Ectodermal cell (in vitro differentiated cells): ENCODE data around the gene TRIM8.
A peak's percentile ranks its signal among the peaks of the same experiment; 100 is the strongest.

Experiments used
- H3K27ac ChIP-seq: 2 replicates; pipeline ENCODE4 v1.7.0; 2013; ENCODE audit warnings: mild to moderate bottlenecking, low read depth, low read length; ENCODE audit not compliant: insufficient read depth, poor library complexity, severe bottlenecking
- H3K27me3 ChIP-seq: 2 replicates; pipeline ENCODE4 v1.7.0; 2013; ENCODE audit warnings: mild to moderate bottlenecking, low read length; ENCODE audit not compliant: insufficient read depth, control insufficient read depth, poor library complexity, severe bottlenecking
- H3K36me3 ChIP-seq: one replicate; pipeline ENCODE4 v1.7.0; 2013; ENCODE audit warnings: low read length; ENCODE audit not compliant: control insufficient read depth, insufficient read depth
- H3K4me1 ChIP-seq: one replicate; pipeline ENCODE4 v1.7.0; 2013; ENCODE audit warnings: low read length; ENCODE audit not compliant: control insufficient read depth, insufficient read depth
- H3K4me3 ChIP-seq: 2 replicates; pipeline ENCODE4 v1.7.0; 2013; ENCODE audit warnings: low read depth, low read length, control low read depth; ENCODE audit not compliant: insufficient read depth
- H3K9me3 ChIP-seq: 2 replicates; pipeline ENCODE4 v1.7.0; 2013; ENCODE audit warnings: mild to moderate bottlenecking, low read length, moderate library complexity; ENCODE audit not compliant: control insufficient read depth
- WGBS, 2 experiments: methylation state at CpG; one replicate each; pipeline ENCODE4 v1.1.7; 2013; ENCODE audit warnings: missing lambda C conversion rate in 2 of 2; 5-methylcytosine and 5-hydroxymethylcytosine counted together

The TRIM8 gene

DNA sequence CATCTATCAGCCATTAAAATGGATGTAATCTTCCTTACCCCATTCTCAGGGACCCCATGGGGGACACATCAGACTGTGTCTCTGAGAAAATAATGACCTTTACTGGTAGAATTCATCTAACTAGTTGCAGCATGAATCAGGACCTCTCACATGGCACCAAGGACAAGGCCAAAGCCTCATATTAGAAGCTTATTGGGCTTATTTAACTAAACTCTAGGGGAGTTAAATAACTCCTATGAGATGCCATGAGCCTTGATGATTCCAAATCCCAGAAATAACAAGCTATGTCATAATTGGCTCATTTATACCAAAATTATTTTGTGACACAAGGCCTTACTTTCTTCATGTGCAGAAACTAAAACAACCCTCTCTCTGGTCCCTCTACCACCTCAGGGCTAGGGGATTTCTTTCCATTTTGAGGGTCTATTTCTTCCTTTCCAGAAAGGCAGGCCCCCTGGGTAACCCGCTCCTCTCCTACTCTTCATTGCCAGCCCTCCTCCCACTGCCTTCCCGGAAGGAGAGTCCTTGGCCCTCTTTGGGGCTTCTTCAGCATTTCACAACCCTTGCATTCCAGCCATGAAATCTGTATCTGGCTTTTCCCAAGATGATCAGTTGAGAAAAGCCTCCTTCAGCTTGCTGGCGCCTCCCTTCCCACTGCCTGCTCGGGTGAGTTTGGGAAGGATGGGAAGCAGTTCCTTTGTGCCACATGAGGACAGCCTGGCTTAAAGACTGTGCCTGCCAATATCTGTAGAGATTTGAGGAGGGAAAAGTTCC is 41.8 kb upstream of the TRIM8 start:
- WGBS, 2 experiments = 92 to 93% methylated on average over 4 of the region's 4 CpGs
- H3K36me3 ChIP-seq = peaks cover 23% of the 10 kb centered on the region
- H3K4me3 ChIP-seq = no peak overlapping the region
- no peaks in the 10 kb centered on the region for H3K4me1 ChIP-seq
- no peak overlapping the region for H3K27ac ChIP-seq
- H3K27me3 ChIP-seq = no peaks in the 10 kb centered on the region
- no peaks in the 10 kb centered on the region for H3K9me3 ChIP-seq

DNA sequence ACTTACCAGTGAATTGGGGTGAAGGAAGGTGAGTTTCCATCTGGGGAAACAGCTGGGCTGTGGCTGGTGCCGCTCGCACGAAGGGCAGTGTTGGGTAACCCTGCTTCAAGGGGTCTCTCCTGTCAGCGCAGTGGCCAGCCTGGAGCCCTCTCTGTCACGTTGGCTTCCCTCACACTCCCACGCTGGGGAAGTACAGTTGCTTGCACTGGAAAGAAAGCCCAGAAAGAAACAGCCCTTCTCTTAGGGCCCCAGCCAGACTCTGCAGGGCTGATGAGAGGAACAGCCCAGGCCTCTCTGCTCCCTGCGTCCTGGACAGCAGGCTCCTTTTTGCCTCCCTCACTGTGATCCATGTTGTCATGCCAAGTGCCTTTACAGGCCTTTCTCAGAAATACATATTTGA is 40.3 kb upstream of the TRIM8 start:
- Histone ChIP-seq H3K27ac (no peak overlapping the region), H3K4me1 (no peaks in the 10 kb centered on the region), H3K9me3 (no peaks in the 10 kb centered on the region), H3K4me3 (no peak overlapping the region), H3K27me3 (no peaks in the 10 kb centered on the region), H3K36me3 (peaks cover 10% of the 10 kb centered on the region)
- 89 to 91% methylated on average over 7 of the region's 7 CpGs for WGBS, 2 experiments

DNA sequence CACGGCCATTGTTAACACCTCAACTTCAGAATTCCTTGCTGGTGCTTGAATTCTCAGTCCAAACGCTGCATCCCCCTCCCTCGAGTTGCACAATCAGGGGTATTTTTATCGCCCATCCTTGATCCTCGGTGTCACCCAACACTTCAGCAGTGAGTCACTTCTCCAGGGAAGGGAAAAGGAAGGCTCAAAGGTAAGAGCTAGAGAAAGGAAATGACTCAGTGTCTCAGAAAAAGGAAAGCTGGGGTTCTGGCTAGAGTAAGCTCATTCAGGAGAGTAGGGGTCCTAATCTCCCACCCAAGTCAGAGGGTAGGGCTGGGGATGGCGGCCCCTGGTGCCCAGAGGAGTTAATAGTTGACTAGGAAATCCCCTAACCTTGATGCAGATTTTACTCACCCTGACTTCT is 39.8 kb upstream of the TRIM8 start:
- no peak overlapping the region for H3K27ac ChIP-seq

DNA sequence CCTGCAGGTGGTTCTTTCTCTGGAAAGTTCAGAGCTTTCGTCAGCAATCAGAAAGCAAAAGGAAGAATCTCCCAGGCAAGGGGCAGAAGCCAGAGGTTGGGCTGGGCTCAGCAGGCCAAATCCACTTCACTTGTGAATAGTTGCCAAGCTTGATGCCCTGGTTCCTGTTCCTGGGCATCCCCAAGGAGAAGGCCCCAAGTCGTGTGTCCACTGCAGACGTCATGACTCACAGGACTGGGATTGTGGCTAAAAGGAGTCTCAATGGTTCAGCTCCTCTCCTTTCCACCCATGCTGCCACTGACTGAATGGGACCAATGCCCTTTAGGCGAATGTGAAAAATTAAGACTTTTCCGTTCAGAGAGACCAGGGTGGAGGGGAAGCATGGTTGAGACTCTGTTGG is 38.6 kb upstream of the TRIM8 start:
- no peaks in the 10 kb centered on the region for H3K27me3 ChIP-seq
- 90% methylated on average over 5 of the region's 5 CpGs for WGBS, 2 experiments
- no peaks in the 10 kb centered on the region for H3K4me1 ChIP-seq
- H3K4me3 ChIP-seq = no peak overlapping the region
- no peaks in the 10 kb centered on the region for H3K9me3 ChIP-seq
- H3K27ac ChIP-seq = no peak overlapping the region
- peaks cover 4% of the 10 kb centered on the region for H3K36me3 ChIP-seq

More for the DNA sequence above, 39.8 kb upstream of the TRIM8 start:
- no peaks in the 10 kb centered on the region for H3K4me1 ChIP-seq
- H3K36me3 ChIP-seq = peaks cover 6% of the 10 kb centered on the region
- no peaks in the 10 kb centered on the region for H3K27me3 ChIP-seq
- no peaks in the 10 kb centered on the region for H3K9me3 ChIP-seq
- 90 to 92% methylated on average over 6 of the region's 6 CpGs for WGBS, 2 experiments
- no peak overlapping the region for H3K4me3 ChIP-seq

DNA sequence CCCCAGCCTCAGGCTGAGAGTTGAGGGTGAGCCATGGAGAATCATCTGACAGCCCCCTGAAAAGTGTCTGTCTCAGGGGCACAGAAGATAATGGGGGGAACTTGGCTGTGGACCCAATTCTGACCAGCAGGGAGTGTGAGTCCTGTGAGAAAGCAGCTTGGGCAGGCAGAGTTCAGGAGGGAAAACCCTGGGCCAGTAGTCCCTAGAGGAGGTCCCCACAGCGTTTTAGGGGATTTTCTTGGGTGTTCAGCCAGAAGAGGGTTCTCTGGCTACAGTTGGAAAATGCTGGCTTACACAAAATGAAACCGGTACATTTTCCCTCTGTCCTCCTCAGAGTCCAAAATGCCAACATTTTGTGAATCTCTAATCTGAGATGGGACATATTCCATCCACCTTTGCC is 35.8 kb upstream of the TRIM8 start:
- no peak overlapping the region for H3K27ac ChIP-seq
- no peaks in the 10 kb centered on the region for H3K27me3 ChIP-seq
- no peaks in the 10 kb centered on the region for H3K36me3 ChIP-seq
- no peaks in the 10 kb centered on the region for H3K4me1 ChIP-seq
- H3K9me3 ChIP-seq = no peaks in the 10 kb centered on the region
- no peak overlapping the region for H3K4me3 ChIP-seq
- 75 to 80% methylated on average over 2 of the region's 2 CpGs for WGBS, 2 experiments

DNA sequence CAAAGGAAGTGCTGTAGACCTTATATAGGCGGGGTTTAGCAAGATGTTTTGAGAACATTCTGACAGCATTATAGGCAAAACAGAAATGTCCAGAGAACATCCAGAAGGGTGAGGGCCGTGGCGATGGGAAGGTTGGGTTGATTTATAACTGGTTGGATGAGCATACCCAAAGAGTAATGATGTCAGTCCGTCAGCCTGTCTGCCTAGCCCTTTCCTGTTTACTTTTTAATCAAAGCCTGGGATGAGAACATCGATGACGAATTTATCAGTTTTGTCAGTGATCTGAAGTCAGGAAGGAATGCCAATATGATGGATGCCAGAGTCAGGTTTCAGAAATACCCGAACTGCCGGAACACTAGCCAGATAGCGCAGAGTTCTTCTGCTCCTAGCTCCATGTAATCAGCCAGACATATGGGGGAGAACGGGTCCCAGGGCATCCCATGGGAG is 33.8 kb upstream of the TRIM8 start:
- Histone ChIP-seq H3K36me3 (no peaks in the 10 kb centered on the region), H3K9me3 (no peaks in the 10 kb centered on the region), H3K27ac (no peak overlapping the region), H3K27me3 (no peaks in the 10 kb centered on the region), H3K4me3 (no peak overlapping the region), H3K4me1 (no peaks in the 10 kb centered on the region)
- WGBS, 2 experiments = 94 to 95% methylated on average over 10 of the region's 10 CpGs

GRCh38 chr10:102611514-102612087 is 32.7 kb upstream of the TRIM8 start:
- H3K4me1 ChIP-seq = no peaks in the 10 kb centered on the region
- WGBS, 2 experiments = 93 to 96% methylated on average over 4 of the region's 4 CpGs

GRCh38 chr10:102612964-102613275 is 31.4 kb upstream of the TRIM8 start:
- Histone ChIP-seq H3K4me1 (no peaks in the 10 kb centered on the region), H3K36me3 (peaks cover 7% of the 10 kb centered on the region), H3K27ac (peak overlapping the region; percentile 9), H3K27me3 (no peaks in the 10 kb centered on the region), H3K9me3 (no peaks in the 10 kb centered on the region), H3K4me3 (no peak overlapping the region)
- WGBS, 2 experiments = 92 to 96% methylated on average over 8 of the region's 8 CpGs

More at GRCh38 chr10:102611514-102612087, 32.7 kb upstream of the TRIM8 start:
- Histone ChIP-seq H3K36me3 (peaks cover 4% of the 10 kb centered on the region), H3K4me3 (no peak overlapping the region), H3K9me3 (no peaks in the 10 kb centered on the region), H3K27ac (no peak overlapping the region), H3K27me3 (no peaks in the 10 kb centered on the region)

GRCh38 chr10:102613286-102613685 is 31.0 kb upstream of the TRIM8 start:
- WGBS, 2 experiments = 90 to 94% methylated on average over 7 of the region's 7 CpGs
- Histone ChIP-seq H3K27ac (no peak overlapping the region), H3K9me3 (no peaks in the 10 kb centered on the region), H3K36me3 (peaks cover 7% of the 10 kb centered on the region), H3K4me1 (no peaks in the 10 kb centered on the region), H3K27me3 (no peaks in the 10 kb centered on the region), H3K4me3 (no peak overlapping the region)

GRCh38 chr10:102613785-102614184 is 30.5 kb upstream of the TRIM8 start:
- Histone ChIP-seq H3K27me3 (no peaks in the 10 kb centered on the region), H3K4me3 (no peak overlapping the region), H3K27ac (no peak overlapping the region), H3K36me3 (peaks cover 7% of the 10 kb centered on the region), H3K9me3 (no peaks in the 10 kb centered on the region), H3K4me1 (no peaks in the 10 kb centered on the region)
- 91 to 93% methylated on average over 8 of the region's 8 CpGs for WGBS, 2 experiments
